MCF 10A (cell line): ENCODE results near the gene SRPK1. TPM values are rescaled to one million over a fixed set of nuclear protein-coding genes. Genes with fewer than 3 reads are reported as not detected.

Experiments used
- BruUV-seq: library from RNA; stranded (reverse); fragments of 400-500 nt; replicated peaks from 2 replicates; lab custom pipeline; 2021; lab: Mats Ljungman, UMichigan
- CTCF ChIA-PET: fragments of 300-600 bp; sonication (Branson Sonifier 250); formaldehyde crosslinking; extraction: SDS; loops from one replicate; lab custom pipeline; 2021; ENCODE audit warnings: antibody characterized with exemption, inconsistent platforms; lab: Yijun Ruan, JAX
- POLR2A ChIA-PET: fragments of 300-600, 350-650 bp; sonication (Branson Sonifier 250); formaldehyde crosslinking; extraction: SDS; loops from one replicate; lab custom pipeline; 2020; ENCODE audit warnings: antibody characterized with exemption, inconsistent platforms; lab: Yijun Ruan, JAX
- DNase-seq: peaks from one replicate; pipeline ENCODE4 v3.0.0-alpha.2; 2018; ENCODE audit not compliant: unreplicated experiment
- H3K27ac Mint-ChIP-seq: one replicate; pipeline ENCODE4 v1.8.0; 2022; ENCODE audit warnings: mild to moderate bottlenecking, low read depth, mixed read lengths; ENCODE audit not compliant: unreplicated experiment
- H3K27me3 Mint-ChIP-seq: one replicate; pipeline ENCODE4 v1.8.0; 2022; ENCODE audit warnings: mixed read lengths; ENCODE audit not compliant: insufficient read depth, unreplicated experiment
- H3K36me3 Mint-ChIP-seq: one replicate; pipeline ENCODE4 v1.8.0; 2022; ENCODE audit warnings: mild to moderate bottlenecking, moderate library complexity, mixed read lengths; ENCODE audit not compliant: insufficient read depth, unreplicated experiment
- H3K4me1 Mint-ChIP-seq: one replicate; pipeline ENCODE4 v1.8.0; 2022; ENCODE audit warnings: mixed read lengths; ENCODE audit not compliant: insufficient read depth, unreplicated experiment
- H3K4me3 Mint-ChIP-seq: one replicate; pipeline ENCODE4 v1.8.0; 2022; ENCODE audit warnings: mild to moderate bottlenecking, moderate library complexity, mixed read lengths; ENCODE audit not compliant: unreplicated experiment
- H3K9me3 Mint-ChIP-seq: one replicate; pipeline ENCODE4 v1.8.0; 2022; ENCODE audit warnings: mixed read lengths; ENCODE audit not compliant: unreplicated experiment
- CTCF ChIP-seq: fragments of 200-600 bp; IDR thresholded peaks from one replicate; pipeline ENCODE4 v1.8.0; 2022; ENCODE audit warnings: antibody characterized with exemption, mild to moderate bottlenecking; ENCODE audit not compliant: unreplicated experiment
- intact Hi-C: fragments of 100-400 bp; cut with micrococcal nuclease; formaldehyde crosslinking; loops from 2 replicates; pipeline ENCODE4 v1.14.1; 2022
- total RNA-seq: library from RNA; stranded (reverse); gene quantifications from 2 replicates; pipeline ENCODE4 v1.2.3, GENCODE V29; 2022

SRPK1 gene
- total RNA-seq, 1 experiment from 2014 or later = 83.9 TPM

- Mint-ChIP-seq H3K4me1 (peaks cover 23% of the 10 kb centered on the region), H3K27ac (no peak overlapping the region), H3K27me3 (peaks cover 28% of the 10 kb centered on the region), H3K9me3 (no peaks in the 10 kb centered on the region), H3K36me3 (no peaks in the 10 kb centered on the region), H3K4me3 (no peak overlapping the region)
- CTCF ChIA-PET = interaction anchor here (0.6 to 0.7 kb wide), 3 partner anchors 261 to 440 kb away, joined by 3 to 4 read pairs (median 3); no protein-coding TSS in a partner anchor
- POLR2A ChIA-PET = no interaction called here
- no peak for TF ChIP-seq CTCF
- no peak for DNase-seq
- intact Hi-C loops = no loop called here
- BruUV-seq = no TSS peak
These were observed 136.7 kb downstream of the SRPK1 start for GRCh38 chr6:35784200-35784599.

Other genes starting within 250 kb of the SRPK1 start
- gene FKBP5, start 232.2 kb downstream of the SRPK1 start, total RNA-seq = 304 and 387 TPM in 2 replicates
- 2.3 and 2.6 TPM in 2 replicates for gene ARMC12, start 184.1 kb downstream of the SRPK1 start, total RNA-seq
- gene CLPSL2, start 144.5 kb downstream of the SRPK1 start, total RNA-seq = not detected in 2 replicates
- not detected in 2 replicates for gene CLPSL1, start 140.1 kb downstream of the SRPK1 start, total RNA-seq
- gene CLPS, start 123.8 kb downstream of the SRPK1 start, total RNA-seq = not detected in 2 replicates
- gene LHFPL5, start 115.7 kb downstream of the SRPK1 start, total RNA-seq = not detected in 2 replicates
- gene SLC26A8, start 103.5 kb upstream of the SRPK1 start, total RNA-seq = not detected in 2 replicates
- 42.9 and 46.2 TPM in 2 replicates for gene MAPK14, start 106.7 kb upstream of the SRPK1 start, total RNA-seq
- 5.5 and 6.8 TPM in 2 replicates for gene MAPK13, start 209.4 kb upstream of the SRPK1 start, total RNA-seq